Hair follicle dermal papilla cell (primary cell): ENCODE data around the gene ZNF839. TPM values are rescaled to one million over a fixed set of nuclear protein-coding genes. Genes with fewer than 3 reads are reported as not detected.

Experiments used
- total RNA-seq: library from RNA; depleted of rRNA; stranded (reverse); fragments of >200 nt; gene quantifications from 2 replicates; pipeline ENCODE4 v1.2.3, GENCODE V29; 2012

Gene ZNF839
- 6.4 and 10.7 TPM in 2 replicates for total RNA-seq

GRCh38 chr14:102319351-102320032, at the start of gene ZNF839:
Gene ZNF839, plus strand, starts transcription at chr14:102319746. Its CDS starts 20 bp downstream, at chr14:102319766.

GRCh38 chr14:102304611-102305506, 14.7 kb upstream of the ZNF839 start, which contains the start of gene MOK:
Gene MOK, minus strand, starts transcription at chr14:102305164. Its CDS starts 196 bp downstream, at chr14:102304968.

GRCh38 chr14:102362545-102363181, 43.1 kb downstream of the ZNF839 start, which contains the start of the genes CINP and TECPR2:
Gene CINP, minus strand, starts transcription at chr14:102362890. Its CDS starts 39 bp downstream, at chr14:102362851.
Gene TECPR2, plus strand, starts transcription at chr14:102362941. Its CDS starts 13,781 bp downstream, at chr14:102376722.

Other genes starting within 250 kb of the ZNF839 start
- gene HSP90AA1, start 232.7 kb upstream of the ZNF839 start, total RNA-seq = 122 and 159 TPM in 2 replicates
- 19.1 and 21.9 TPM in 2 replicates for gene WDR20, start 179.8 kb upstream of the ZNF839 start, total RNA-seq
- 13.8 and 15.3 TPM in 2 replicates for gene MOK, start 14.6 kb upstream of the ZNF839 start, total RNA-seq
- 30.2 and 31.3 TPM in 2 replicates for gene CINP, start 43.1 kb downstream of the ZNF839 start, total RNA-seq
- 20.3 and 24.0 TPM in 2 replicates for gene TECPR2, start 43.2 kb downstream of the ZNF839 start, total RNA-seq
- gene ANKRD9, start 190.0 kb downstream of the ZNF839 start, total RNA-seq = 12.8 and 14.9 TPM in 2 replicates